ENCODE data around the gene PRLR.

PRLR gene

DNA sequence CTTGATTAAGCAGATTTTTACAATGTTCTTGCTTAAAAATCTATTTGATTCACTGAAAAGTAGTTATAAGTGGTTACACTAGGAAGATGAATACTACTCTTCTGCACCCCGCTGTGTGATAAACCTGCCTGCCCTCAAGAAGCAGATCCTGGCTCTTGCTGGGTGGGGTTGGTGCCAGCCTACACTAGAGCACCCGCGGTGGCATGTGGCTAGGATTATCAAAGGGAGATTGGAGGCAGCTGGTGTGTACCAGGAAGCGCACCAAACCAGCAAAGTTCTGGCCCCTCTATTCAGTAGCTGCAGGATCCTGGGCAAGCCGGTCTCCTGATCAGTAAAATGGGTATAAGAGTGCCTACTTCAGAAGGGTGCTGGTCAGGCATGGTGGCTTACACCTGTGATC lies 43.5 kb downstream of the PRLR start:
- Histone ChIP-seq H3K27ac (ENCODE audit: low read length) (no peak overlapping the region), H3K9me2 (replicated peaks; ENCODE audit: insufficient read depth, low read length) (no peaks in the 10 kb centered on the region), H3K79me2 (ENCODE audit: low read length) (no peaks in the 10 kb centered on the region), H3K4me3 (ENCODE audit: low read length) (no peak overlapping the region), H3F3A (ENCODE audit: insufficient read depth, low read length) (no peaks in the 10 kb centered on the region), H3K4me1 (ENCODE audit: low read length) (no peaks in the 10 kb centered on the region), H3K9ac (ENCODE audit: low read length) (no peak overlapping the region), H3K4me2 (ENCODE audit: low read depth, low read length) (no peak overlapping the region), H3K36me3 (replicated peaks; ENCODE audit: insufficient read depth, low read length) (no peaks in the 10 kb centered on the region), H3K27me3 (replicated peaks; ENCODE audit: insufficient read depth, low read length) (no peaks in the 10 kb centered on the region), H3K9me3 (replicated peaks; ENCODE audit: insufficient read depth, low read length) (no peaks in the 10 kb centered on the region), H2AFZ (ENCODE audit: low read length) (no peak overlapping the region), H4K20me1 (ENCODE audit: insufficient read depth, low read length) (no peaks in the 10 kb centered on the region)
- TF ChIP-seq EZH2 (optimal IDR thresholded peaks at IDR 0.05; ENCODE audit: low read depth, low read length) (no peak), EZH2phosphoT487 (IDR thresholded peaks at IDR 0.05; ENCODE audit: low read length) (no peak)
- TF ChIP-seq, protein P1, sequence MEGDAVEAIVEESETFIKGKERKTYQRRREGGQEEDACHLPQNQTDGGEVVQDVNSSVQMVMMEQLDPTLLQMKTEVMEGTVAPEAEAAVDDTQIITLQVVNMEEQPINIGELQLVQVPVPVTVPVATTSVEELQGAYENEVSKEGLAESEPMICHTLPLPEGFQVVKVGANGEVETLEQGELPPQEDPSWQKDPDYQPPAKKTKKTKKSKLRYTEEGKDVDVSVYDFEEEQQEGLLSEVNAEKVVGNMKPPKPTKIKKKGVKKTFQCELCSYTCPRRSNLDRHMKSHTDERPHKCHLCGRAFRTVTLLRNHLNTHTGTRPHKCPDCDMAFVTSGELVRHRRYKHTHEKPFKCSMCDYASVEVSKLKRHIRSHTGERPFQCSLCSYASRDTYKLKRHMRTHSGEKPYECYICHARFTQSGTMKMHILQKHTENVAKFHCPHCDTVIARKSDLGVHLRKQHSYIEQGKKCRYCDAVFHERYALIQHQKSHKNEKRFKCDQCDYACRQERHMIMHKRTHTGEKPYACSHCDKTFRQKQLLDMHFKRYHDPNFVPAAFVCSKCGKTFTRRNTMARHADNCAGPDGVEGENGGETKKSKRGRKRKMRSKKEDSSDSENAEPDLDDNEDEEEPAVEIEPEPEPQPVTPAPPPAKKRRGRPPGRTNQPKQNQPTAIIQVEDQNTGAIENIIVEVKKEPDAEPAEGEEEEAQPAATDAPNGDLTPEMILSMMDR (IDR thresholded peaks at IDR 0.05; ENCODE audit: low read length): no peak
- no peak for DNase-seq

DNA sequence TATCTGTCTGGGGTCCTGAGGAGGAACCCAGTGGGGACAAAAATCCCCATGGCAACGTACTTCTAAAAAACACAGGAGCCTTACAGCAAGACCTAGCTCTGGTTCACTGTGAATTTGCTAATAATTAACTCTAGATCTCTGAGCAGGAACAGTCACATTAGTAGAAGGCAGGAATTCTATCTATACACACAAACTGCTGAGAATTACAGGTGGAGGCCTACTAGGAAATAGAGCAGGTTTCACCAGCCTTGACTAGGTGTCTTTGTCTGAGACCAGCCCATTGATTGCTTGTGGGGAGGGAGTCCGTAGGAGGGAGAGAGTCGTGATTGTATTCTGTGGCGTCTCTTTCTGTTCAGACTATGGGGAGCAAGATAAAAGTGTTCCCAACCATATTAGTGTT lies 44.8 kb downstream of the PRLR start:
- H3K4me3 ChIP-seq (ENCODE audit: low read length): no peak overlapping the region
- H3K27me3 ChIP-seq (replicated peaks; ENCODE audit: insufficient read depth, low read length): no peaks in the 10 kb centered on the region
- H3K36me3 ChIP-seq (replicated peaks; ENCODE audit: insufficient read depth, low read length): no peaks in the 10 kb centered on the region
- TF ChIP-seq EZH2 (optimal IDR thresholded peaks at IDR 0.05; ENCODE audit: low read depth, low read length): no peak
- TF ChIP-seq, protein P1 (IDR thresholded peaks at IDR 0.05; ENCODE audit: low read length): no peak
- no peak for TF ChIP-seq EZH2phosphoT487 (IDR thresholded peaks at IDR 0.05; ENCODE audit: low read length)
- H3K9me2 ChIP-seq (replicated peaks; ENCODE audit: insufficient read depth, low read length): no peaks in the 10 kb centered on the region
- no peak for DNase-seq
- no peak overlapping the region for H2AFZ ChIP-seq (ENCODE audit: low read length)
- H3K4me2 ChIP-seq (ENCODE audit: low read depth, low read length): no peak overlapping the region
- H4K20me1 ChIP-seq (ENCODE audit: insufficient read depth, low read length): no peaks in the 10 kb centered on the region
- H3K79me2 ChIP-seq (ENCODE audit: low read length): no peaks in the 10 kb centered on the region
- no peaks in the 10 kb centered on the region for H3K4me1 ChIP-seq (ENCODE audit: low read length)
- no peaks in the 10 kb centered on the region for H3F3A ChIP-seq (ENCODE audit: insufficient read depth, low read length)
- no peak overlapping the region for H3K27ac ChIP-seq (ENCODE audit: low read length)
- no peak overlapping the region for H3K9ac ChIP-seq (ENCODE audit: low read length)
- no peaks in the 10 kb centered on the region for H3K9me3 ChIP-seq (replicated peaks; ENCODE audit: insufficient read depth, low read length)

DNA sequence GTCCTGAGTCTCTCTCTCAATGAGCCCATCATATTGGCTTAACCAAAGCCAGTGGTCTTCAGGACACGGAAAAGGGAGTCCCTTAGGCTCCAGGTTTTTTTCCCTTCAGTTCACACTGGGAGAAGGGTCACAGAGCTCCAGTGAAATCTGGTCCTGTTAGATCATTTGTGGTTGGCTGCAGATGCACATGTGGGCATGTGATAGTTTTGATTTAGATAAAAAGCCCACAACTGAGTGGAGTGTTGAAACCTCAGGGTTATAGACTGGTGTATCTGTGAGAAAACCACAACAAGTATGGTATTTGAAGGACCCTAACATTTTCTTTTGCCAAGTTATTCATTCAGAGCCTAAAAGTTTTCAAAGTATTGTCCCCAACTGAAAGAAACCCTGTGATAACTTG lies 46.7 kb downstream of the PRLR start:
- H3K27ac ChIP-seq (ENCODE audit: low read length): no peak overlapping the region
- no peak overlapping the region for H3K4me2 ChIP-seq (ENCODE audit: low read depth, low read length)
- H3K9ac ChIP-seq (ENCODE audit: low read length): no peak overlapping the region
- no peak overlapping the region for H2AFZ ChIP-seq (ENCODE audit: low read length)
- no peak for TF ChIP-seq EZH2 (optimal IDR thresholded peaks at IDR 0.05; ENCODE audit: low read depth, low read length)
- no peak for TF ChIP-seq EZH2phosphoT487 (IDR thresholded peaks at IDR 0.05; ENCODE audit: low read length)
- TF ChIP-seq, protein P1 (IDR thresholded peaks at IDR 0.05; ENCODE audit: low read length): no peak
- H3K36me3 ChIP-seq (replicated peaks; ENCODE audit: insufficient read depth, low read length): no peaks in the 10 kb centered on the region
- no peak overlapping the region for H3K4me3 ChIP-seq (ENCODE audit: low read length)
- DNase-seq: no peak
- no peaks in the 10 kb centered on the region for H3K4me1 ChIP-seq (ENCODE audit: low read length)
- no peaks in the 10 kb centered on the region for H3K9me2 ChIP-seq (replicated peaks; ENCODE audit: insufficient read depth, low read length)
- no peaks in the 10 kb centered on the region for H4K20me1 ChIP-seq (ENCODE audit: insufficient read depth, low read length)
- H3F3A ChIP-seq (ENCODE audit: insufficient read depth, low read length): no peaks in the 10 kb centered on the region
- H3K9me3 ChIP-seq (replicated peaks; ENCODE audit: insufficient read depth, low read length): no peaks in the 10 kb centered on the region
- H3K27me3 ChIP-seq (replicated peaks; ENCODE audit: insufficient read depth, low read length): no peaks in the 10 kb centered on the region
- H3K79me2 ChIP-seq (ENCODE audit: low read length): no peaks in the 10 kb centered on the region

All from MM.1S (cell line).